Activated CD4-positive, alpha-beta memory T cell treated with anti-CD3 and anti-CD28 coated beads, Interleukin-2, amount 10 ng/mL, durations not matched to agents 7 days and 5 days (primary cell): Measurements from ENCODE around the gene TXLNB. TPM values are rescaled to one million over a fixed set of nuclear protein-coding genes. Genes with fewer than 3 reads are reported as not detected.
A peak's percentile ranks its signal among the peaks of the same experiment; 100 is the strongest.

Source experiments
- CTCF ChIA-PET: fragments of 350-600 bp; sonication (Branson Sonifier 250); formaldehyde crosslinking; loops from one replicate; lab custom pipeline; 2021; ENCODE audit warnings: antibody characterized with exemption, inconsistent platforms; lab: Charles Lee
- POLR2A ChIA-PET: fragments of 350-600 bp; sonication (Branson Sonifier 250); formaldehyde crosslinking; loops from one replicate; lab custom pipeline; 2021; ENCODE audit warnings: antibody characterized with exemption; lab: Charles Lee
- DNase-seq: peaks from one replicate; pipeline ENCODE4 v3.0.0-alpha.2; 2020
- H3K27ac Mint-ChIP-seq: one replicate; pipeline ENCODE4 v1.8.0; 2021; ENCODE audit warnings: mild to moderate bottlenecking, mixed read lengths
- H3K27me3 Mint-ChIP-seq: one replicate; pipeline ENCODE4 v1.8.0; 2021; ENCODE audit warnings: mixed read lengths
- H3K36me3 Mint-ChIP-seq: one replicate; pipeline ENCODE4 v1.8.0; 2021; ENCODE audit warnings: low read depth, mixed read lengths
- H3K4me1 Mint-ChIP-seq: one replicate; pipeline ENCODE4 v1.8.0; 2021; ENCODE audit warnings: mixed read lengths
- H3K4me3 Mint-ChIP-seq: one replicate; pipeline ENCODE4 v1.8.0; 2021; ENCODE audit warnings: mild to moderate bottlenecking, mixed read lengths
- H3K9me3 Mint-ChIP-seq: one replicate; pipeline ENCODE4 v1.8.0; 2021; ENCODE audit warnings: mixed read lengths
- total RNA-seq, 2 experiments: library from RNA; stranded (reverse); gene quantifications; one replicate each; pipeline ENCODE4 v1.2.3, GENCODE V29; 2021

Gene TXLNB
- total RNA-seq: under 1 TPM; 0.60 to 0.90 TPM

GRCh38 chr6:139291813-139292619, at the start of gene TXLNB:
TXLNB (minus strand) TSS chr6:139291998; CDS start chr6:139288899, 3,099 bp downstream.
- peak; percentile 89 for DNase-seq
- POLR2A ChIA-PET: interaction anchor here (0.5 to 4.0 kb wide), 41 partner anchors 10 to 837 kb away, joined by 3 to 65 read pairs (median 6); partner anchors contain the start of genes ABRACL, CCDC28A and CITED2
- Mint-ChIP-seq H3K4me1 (peaks cover 32% of the 10 kb centered on the region), H3K9me3 (peaks cover 2% of the 10 kb centered on the region), H3K36me3 (peaks cover 2% of the 10 kb centered on the region), H3K4me3 (peak within 1 kb of the TSS; percentile 74), H3K27me3 (no peaks in the 10 kb centered on the region), H3K27ac (peak within 1 kb of the TSS; percentile 96)
- CTCF ChIA-PET: interaction anchor here (0.6 to 4.7 kb wide), 19 partner anchors 12 to 167 kb away, joined by 3 to 51 read pairs (median 5); partner anchors contain the start of gene CITED2

- peaks cover 11% of the 10 kb centered on the region for H3K4me1 Mint-ChIP-seq
- ChIA-PET CTCF (interaction anchor here (0.8 kb wide), 1 partner anchor 352 kb away, joined by 3 read pairs; no protein-coding TSS in a partner anchor), POLR2A (no interaction called here)
- no peak for DNase-seq
- H3K9me3 Mint-ChIP-seq: no peaks in the 10 kb centered on the region
- no peaks in the 10 kb centered on the region for H3K27me3 Mint-ChIP-seq
- no peak overlapping the region for H3K4me3 Mint-ChIP-seq
- no peak overlapping the region for H3K27ac Mint-ChIP-seq
- no peaks in the 10 kb centered on the region for H3K36me3 Mint-ChIP-seq
These were observed 49.3 kb upstream of the TXLNB start for GRCh38 chr6:139341060-139341459.

- H3K4me1 Mint-ChIP-seq: peaks cover 9% of the 10 kb centered on the region
- no peaks in the 10 kb centered on the region for H3K27me3 Mint-ChIP-seq
- ChIA-PET CTCF (interaction anchor here (0.9 to 1.2 kb wide), 2 partner anchors 31 to 119 kb away, joined by 4 read pairs; no protein-coding TSS in a partner anchor), POLR2A (no interaction called here)
- H3K27ac Mint-ChIP-seq: no peak overlapping the region
- no peaks in the 10 kb centered on the region for H3K9me3 Mint-ChIP-seq
- H3K36me3 Mint-ChIP-seq: no peaks in the 10 kb centered on the region
- DNase-seq: no peak
- H3K4me3 Mint-ChIP-seq: no peak overlapping the region
These were observed 47.0 kb upstream of the TXLNB start for GRCh38 chr6:139338795-139339194.

GRCh38 chr6:139337830-139338229, 46.0 kb upstream of the TXLNB start:
- Mint-ChIP-seq H3K36me3 (no peaks in the 10 kb centered on the region), H3K27me3 (no peaks in the 10 kb centered on the region), H3K4me1 (peaks cover 3% of the 10 kb centered on the region), H3K9me3 (no peaks in the 10 kb centered on the region), H3K4me3 (no peak overlapping the region), H3K27ac (no peak overlapping the region)
- ChIA-PET POLR2A (interaction anchor here (2.1 kb wide), 1 partner anchor 14 kb away, joined by 6 read pairs; no protein-coding TSS in a partner anchor), CTCF (interaction anchor here (0.9 kb wide), 1 partner anchor 32 kb away, joined by 4 read pairs; no protein-coding TSS in a partner anchor)
- no peak for DNase-seq

GRCh38 chr6:139337001-139337400, 45.2 kb upstream of the TXLNB start:
- ChIA-PET POLR2A (interaction anchor here (2.1 kb wide), 1 partner anchor 13 kb away, joined by 6 read pairs; no protein-coding TSS in a partner anchor), CTCF (interaction anchor here (1.6 kb wide), 1 partner anchor 8 kb away, joined by 4 read pairs; no protein-coding TSS in a partner anchor)
- Mint-ChIP-seq H3K27me3 (no peaks in the 10 kb centered on the region), H3K4me3 (no peak overlapping the region), H3K36me3 (no peaks in the 10 kb centered on the region), H3K4me1 (no peaks in the 10 kb centered on the region), H3K9me3 (no peaks in the 10 kb centered on the region), H3K27ac (no peak overlapping the region)
- no peak for DNase-seq

- CTCF ChIA-PET: interaction anchor here (0.7 to 1.6 kb wide), 3 partner anchors 8 to 86 kb away, joined by 3 to 4 read pairs (median 3); no protein-coding TSS in a partner anchor
- no peak overlapping the region for H3K4me3 Mint-ChIP-seq
- H3K27me3 Mint-ChIP-seq: no peaks in the 10 kb centered on the region
- no peaks in the 10 kb centered on the region for H3K4me1 Mint-ChIP-seq
- H3K36me3 Mint-ChIP-seq: no peaks in the 10 kb centered on the region
- no peak for DNase-seq
- POLR2A ChIA-PET: interaction anchor here (1.3 to 2.1 kb wide), 2 partner anchors 12 to 45 kb away, joined by 6 read pairs; partner anchors contain the start of gene TXLNB
- H3K9me3 Mint-ChIP-seq: no peaks in the 10 kb centered on the region
- no peak overlapping the region for H3K27ac Mint-ChIP-seq
These were observed 44.7 kb upstream of the TXLNB start for GRCh38 chr6:139336488-139336887.

GRCh38 chr6:139335447-139336210, 43.8 kb upstream of the TXLNB start:
- ChIA-PET POLR2A (interaction anchor here (1.3 kb wide), 1 partner anchor 44 kb away, joined by 6 read pairs; the partner anchor contains the start of gene TXLNB), CTCF (interaction anchor here (0.7 to 1.6 kb wide), 5 partner anchors 9 to 534 kb away, joined by 3 to 4 read pairs (median 3); no protein-coding TSS in a partner anchor)
- no peaks in the 10 kb centered on the region for H3K36me3 Mint-ChIP-seq
- H3K27me3 Mint-ChIP-seq: no peaks in the 10 kb centered on the region
- no peak overlapping the region for H3K4me3 Mint-ChIP-seq
- H3K27ac Mint-ChIP-seq: no peak overlapping the region
- DNase-seq: no peak
- no peaks in the 10 kb centered on the region for H3K9me3 Mint-ChIP-seq
- H3K4me1 Mint-ChIP-seq: no peaks in the 10 kb centered on the region

GRCh38 chr6:139334806-139335446, 43.1 kb upstream of the TXLNB start:
- H3K36me3 Mint-ChIP-seq: no peaks in the 10 kb centered on the region
- DNase-seq: no peak
- POLR2A ChIA-PET: interaction anchor here (0.9 kb wide), 2 partner anchors 15 to 44 kb away, joined by 3 read pairs; no protein-coding TSS in a partner anchor
- H3K9me3 Mint-ChIP-seq: no peaks in the 10 kb centered on the region
- no peaks in the 10 kb centered on the region for H3K27me3 Mint-ChIP-seq
- H3K27ac Mint-ChIP-seq: no peak overlapping the region
- H3K4me1 Mint-ChIP-seq: no peaks in the 10 kb centered on the region
- no peak overlapping the region for H3K4me3 Mint-ChIP-seq
- CTCF ChIA-PET: interaction anchor here (1.2 to 1.6 kb wide), 4 partner anchors 10 to 535 kb away, joined by 3 to 4 read pairs (median 4); no protein-coding TSS in a partner anchor

GRCh38 chr6:139330826-139331500, 39.2 kb upstream of the TXLNB start:
- Mint-ChIP-seq H3K4me1 (peaks cover 4% of the 10 kb centered on the region), H3K4me3 (no peak overlapping the region), H3K27me3 (no peaks in the 10 kb centered on the region), H3K27ac (no peak overlapping the region), H3K9me3 (peaks cover 7% of the 10 kb centered on the region), H3K36me3 (peaks cover 3% of the 10 kb centered on the region)
- no peak for DNase-seq
- ChIA-PET CTCF (interaction anchor here (1.6 kb wide), 1 partner anchor 33 kb away, joined by 4 read pairs; no protein-coding TSS in a partner anchor), POLR2A (no interaction called here)

- peaks cover 5% of the 10 kb centered on the region for H3K36me3 Mint-ChIP-seq
- peaks cover 10% of the 10 kb centered on the region for H3K4me1 Mint-ChIP-seq
- H3K9me3 Mint-ChIP-seq: peaks cover 7% of the 10 kb centered on the region
- H3K27ac Mint-ChIP-seq: no peak overlapping the region
- POLR2A ChIA-PET: interaction anchor here (3.4 kb wide), 1 partner anchor 39 kb away, joined by 8 read pairs; no protein-coding TSS in a partner anchor
- DNase-seq: no peak
- H3K4me3 Mint-ChIP-seq: no peak overlapping the region
- CTCF ChIA-PET: interaction anchor here (1.6 kb wide), 1 partner anchor 34 kb away, joined by 4 read pairs; no protein-coding TSS in a partner anchor
- no peaks in the 10 kb centered on the region for H3K27me3 Mint-ChIP-seq
These were observed 38.5 kb upstream of the TXLNB start for GRCh38 chr6:139330306-139330705.

- peaks cover 16% of the 10 kb centered on the region for H3K4me1 Mint-ChIP-seq
- ChIA-PET POLR2A (interaction anchor here (3.4 kb wide), 1 partner anchor 38 kb away, joined by 8 read pairs; no protein-coding TSS in a partner anchor), CTCF (interaction anchor here (1.0 kb wide), 1 partner anchor 35 kb away, joined by 3 read pairs; no protein-coding TSS in a partner anchor)
- H3K27me3 Mint-ChIP-seq: no peaks in the 10 kb centered on the region
- no peak for DNase-seq
- H3K36me3 Mint-ChIP-seq: peaks cover 5% of the 10 kb centered on the region
- H3K9me3 Mint-ChIP-seq: peaks cover 7% of the 10 kb centered on the region
- H3K4me3 Mint-ChIP-seq: no peak overlapping the region
- no peak overlapping the region for H3K27ac Mint-ChIP-seq
These were observed 37.4 kb upstream of the TXLNB start for GRCh38 chr6:139329224-139329623.
